HCT116 (cell line): ENCODE measurements around the gene DOCK4. TPM values are rescaled to one million over a fixed set of nuclear protein-coding genes. Genes with fewer than 3 reads are reported as not detected.

Experiments
- ATAC-seq: fragments of 200-7000 bp; cut with Tn5 transposase; 2 replicates; pipeline ENCODE4 v1.9.1; 2020; ENCODE audit warnings: mild to moderate bottlenecking, moderate library complexity
- BruUV-seq: library from RNA; stranded (reverse); fragments of 400-500 nt; replicated peaks from 2 replicates; lab custom pipeline; 2021; lab: Mats Ljungman, UMichigan
- CTCF ChIA-PET: fragments of 300-600 bp; sonication (Branson Sonifier 250); formaldehyde crosslinking; loops from one replicate; lab custom pipeline; 2021; ENCODE audit warnings: antibody characterized with exemption; lab: Charles Lee
- POLR2A ChIA-PET: fragments of 300-600, 350-600 bp; sonication (Branson Sonifier 250); formaldehyde crosslinking; loops from one replicate; lab custom pipeline; 2021; ENCODE audit warnings: antibody characterized with exemption; lab: Charles Lee
- RAD21 ChIA-PET, 2 experiments: fragments of 300-600 bp; sonication (Branson Sonifier 250); formaldehyde crosslinking; loops; one replicate each; lab custom pipeline; 2023; ENCODE audit warnings: low total read pairs in 2 of 2; ENCODE audit not compliant: uncharacterized antibody in 2 of 2, unreplicated experiment in 2 of 2, low non-redundant PET in 1 of 2; lab: Charles Lee
- DNase-seq: peaks from one replicate; pipeline ENCODE4 v3.0.0-alpha.2; 2010; ENCODE audit warnings: low read depth, low spot score
- H2AFZ ChIP-seq: fragments of 200-600 bp; shearing (Covaris generic), sonication (generic); 2 replicates; pipeline ENCODE4 v1.6.1; 2017; ENCODE audit warnings: low read depth, mixed run types, mixed read lengths, antibody characterized with exemption, low read length; ENCODE audit not compliant: poor library complexity, severe bottlenecking
- H3K27ac ChIP-seq: 2 replicates; pipeline ENCODE4 v1.5.1; 2012; ENCODE audit warnings: low read depth, low read length
- H3K27me3 ChIP-seq: fragments of 200-600 bp; sonication (generic); 2 replicates; pipeline ENCODE4 v1.6.1; 2016; ENCODE audit warnings: mixed run types, low read length, mixed read lengths; ENCODE audit not compliant: insufficient read depth
- H3K36me3 ChIP-seq, 2 experiments: fragments of 200-500 bp in 1 of 2; fragments of 200-600 bp in 1 of 2; sonication (Bioruptor generic) in 1 of 2; sonication (generic) in 1 of 2; 2 replicates each; pipeline versions ENCODE4 v1.5.1 to v1.6.1; 2014 to 2016; ENCODE audit warnings: low read length in 2 of 2, inconsistent platforms in 1 of 2, mixed read lengths in 1 of 2, mixed run types in 1 of 2; ENCODE audit not compliant: insufficient read depth in 2 of 2, control insufficient read depth in 1 of 2
- H3K4me1 ChIP-seq, 2 experiments: fragments of 200-600 bp in 1 of 2; sonication (generic) in 1 of 2; 2 replicates each; pipeline versions ENCODE4 v1.5.1 to v1.6.1; 2012 to 2017; ENCODE audit warnings: low read length in 2 of 2, inconsistent platforms in 1 of 2, mild to moderate bottlenecking in 1 of 2, mixed read lengths in 1 of 2, mixed run types in 1 of 2, moderate library complexity in 1 of 2; ENCODE audit not compliant: insufficient read depth in 2 of 2, control insufficient read depth in 1 of 2
- H3K4me2 ChIP-seq: fragments of 200-600 bp; sonication (generic); 2 replicates; pipeline ENCODE4 v1.6.1; 2017; ENCODE audit warnings: mixed run types, low read length, mixed read lengths
- H3K4me3 ChIP-seq, 2 experiments: fragments of 200-600 bp in 1 of 2; sonication (generic) in 1 of 2; replicated peaks in 1 of 2; 2 replicates each; pipeline ENCODE4 v1.5.1; 2011 to 2016; ENCODE audit warnings: low read length in 2 of 2, control low read depth in 1 of 2, low read depth in 1 of 2, mild to moderate bottlenecking in 1 of 2, mixed read lengths in 1 of 2, mixed run types in 1 of 2
- H3K79me2 ChIP-seq: fragments of 200-600 bp; sonication (generic); 2 replicates; pipeline ENCODE4 v1.6.1; 2017; ENCODE audit warnings: mild to moderate bottlenecking, mixed run types, low read length, moderate library complexity, mixed read lengths; ENCODE audit not compliant: insufficient read depth
- H3K9ac ChIP-seq: fragments of 200-600 bp; sonication (generic); 2 replicates; pipeline ENCODE4 v1.6.1; 2016; ENCODE audit warnings: low read length, mixed read lengths
- H3K9me2 ChIP-seq: fragments of 200-600 bp; sonication (generic), shearing (Covaris generic); 2 replicates; pipeline ENCODE4 v1.6.1; 2017; ENCODE audit warnings: mixed run types, mild to moderate bottlenecking, moderate library complexity; ENCODE audit not compliant: insufficient read depth
- H3K9me3 ChIP-seq, 2 experiments: fragments of 200-500 bp in 1 of 2; fragments of 200-600 bp in 1 of 2; sonication (Bioruptor generic) in 1 of 2; sonication (generic) in 1 of 2; 2 replicates each; pipeline ENCODE4 v1.6.1; 2014 to 2017; ENCODE audit warnings: low read length in 2 of 2, mixed read lengths in 2 of 2, inconsistent platforms in 1 of 2, low read depth in 1 of 2, mild to moderate bottlenecking in 1 of 2, mixed run types in 1 of 2, moderate library complexity in 1 of 2; ENCODE audit not compliant: control insufficient read depth in 1 of 2, insufficient read depth in 1 of 2
- H4K20me1 ChIP-seq: fragments of 200-600 bp; sonication (generic), shearing (Covaris generic); 2 replicates; pipeline ENCODE4 v1.6.1; 2017; ENCODE audit warnings: mixed run types, mild to moderate bottlenecking, moderate library complexity; ENCODE audit not compliant: insufficient read depth
- CBX3 ChIP-seq: IDR thresholded peaks from 2 replicates; pipeline ENCODE4 v1.6.1; 2012; ENCODE audit warnings: low read depth
- EGR1 ChIP-seq: IDR thresholded peaks from 2 replicates; pipeline ENCODE4 v1.6.1; 2012; ENCODE audit warnings: low read depth
- ELF1 ChIP-seq: IDR thresholded peaks from 2 replicates; pipeline ENCODE4 v1.6.1; 2012; ENCODE audit warnings: low read depth, borderline replicate concordance
- EZH2 ChIP-seq: fragments of 200-600 bp; sonication (generic); IDR thresholded peaks from 2 replicates; pipeline ENCODE4 v1.6.1; 2017; ENCODE audit warnings: antibody characterized with exemption, mixed run types
- EZH2phosphoT487 ChIP-seq: fragments of 200-600 bp; IDR thresholded peaks from 2 replicates; pipeline ENCODE4 v1.6.1; 2018; ENCODE audit warnings: antibody characterized with exemption, borderline replicate concordance
- JUND ChIP-seq: IDR thresholded peaks from 2 replicates; pipeline ENCODE4 v1.6.1; 2012
- POLR2A ChIP-seq: IDR thresholded peaks from 2 replicates; pipeline ENCODE4 v1.7.0; 2011; ENCODE audit warnings: borderline replicate concordance; ENCODE audit not compliant: insufficient read depth, insufficient read length; ENCODE audit errors: extremely low read depth
- RAD21 ChIP-seq: IDR thresholded peaks from 2 replicates; pipeline ENCODE4 v1.6.1; 2012; ENCODE audit warnings: low read depth, mild to moderate bottlenecking
- SIN3A ChIP-seq: IDR thresholded peaks from 2 replicates; pipeline ENCODE4 v1.6.1; 2012; ENCODE audit warnings: low read depth
- SRF ChIP-seq: IDR thresholded peaks from 2 replicates; pipeline ENCODE4 v1.6.1; 2012; ENCODE audit warnings: low read depth
- ZNF274 ChIP-seq: fragments of 200-500 bp; sonication (Bioruptor generic); IDR thresholded peaks from 2 replicates; pipeline ENCODE4 v1.6.1; 2014; ENCODE audit warnings: mild to moderate bottlenecking, low read depth, low read length, inconsistent platforms
- intact Hi-C: fragments of 100-400 bp; cut with micrococcal nuclease; formaldehyde crosslinking; loops from 2 replicates; pipeline ENCODE4 v1.10.0; 2022
- total RNA-seq: library from RNA; stranded (reverse); gene quantifications from one replicate; pipeline ENCODE4 v1.2.1, GENCODE V29; 2021; ENCODE audit not compliant: unreplicated experiment
- TF ChIP-seq, protein P1 (sequence below): IDR thresholded peaks from 2 replicates; pipeline ENCODE4 v1.6.1; 2011; ENCODE audit warnings: mild to moderate bottlenecking, low read length, moderate library complexity; ENCODE audit not compliant: insufficient replicate concordance; ENCODE audit errors: extremely low read depth
- TF ChIP-seq, protein P2 (sequence below): IDR thresholded peaks from 2 replicates; pipeline ENCODE4 v1.6.1; 2012; ENCODE audit warnings: low read depth
- TF ChIP-seq, protein P3 (sequence below): IDR thresholded peaks from 2 replicates; pipeline ENCODE4 v1.6.1; 2012

The DOCK4 gene
- total RNA-seq, 1 experiment from 2014 or later, result 2.2 TPM

DNA sequence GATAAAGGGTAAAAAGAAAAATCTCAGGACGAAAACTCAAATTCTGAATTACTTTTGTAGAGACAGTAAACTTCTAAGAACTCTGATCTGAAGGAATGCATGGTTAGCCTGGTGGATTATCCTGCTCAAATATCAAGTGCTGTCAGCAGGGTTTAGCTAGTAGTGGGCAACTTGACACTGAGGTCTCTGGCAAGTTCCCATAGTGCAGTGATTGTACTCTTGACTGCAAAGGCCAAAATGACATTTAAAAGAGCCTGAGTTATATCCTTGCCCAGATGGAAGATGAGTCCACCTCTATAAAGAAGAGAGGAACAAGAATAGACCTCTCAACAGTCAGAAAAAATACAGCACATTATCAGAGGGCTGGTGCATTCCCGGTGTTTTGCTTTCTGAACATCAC lies 339.4 kb downstream of the DOCK4 start:
- ChIA-PET RAD21 (no interaction called here), CTCF (interaction anchor here (1.3 kb wide), 1 partner anchor 12 kb away, joined by 4 read pairs; no protein-coding TSS in a partner anchor), POLR2A (no interaction called here)
- no peaks in the 10 kb centered on the region for H3K27me3 ChIP-seq
- no TSS peak for BruUV-seq
- H3K36me3 ChIP-seq, result no peaks in the 10 kb centered on the region
- H3K79me2 ChIP-seq, result no peaks in the 10 kb centered on the region
- H4K20me1 ChIP-seq, result no peaks in the 10 kb centered on the region
- no peak for DNase-seq
- H2AFZ ChIP-seq, result no peak overlapping the region
- no peaks in the 10 kb centered on the region for H3K9me3 ChIP-seq
- no peak overlapping the region for H3K4me3 ChIP-seq
- H3K27ac ChIP-seq, result no peak overlapping the region
- no peak overlapping the region for H3K4me2 ChIP-seq
- intact Hi-C loops, result no loop called here
- no peaks in the 10 kb centered on the region for H3K4me1 ChIP-seq
- H3K9ac ChIP-seq, result no peak overlapping the region
- TF ChIP-seq, protein P1, sequence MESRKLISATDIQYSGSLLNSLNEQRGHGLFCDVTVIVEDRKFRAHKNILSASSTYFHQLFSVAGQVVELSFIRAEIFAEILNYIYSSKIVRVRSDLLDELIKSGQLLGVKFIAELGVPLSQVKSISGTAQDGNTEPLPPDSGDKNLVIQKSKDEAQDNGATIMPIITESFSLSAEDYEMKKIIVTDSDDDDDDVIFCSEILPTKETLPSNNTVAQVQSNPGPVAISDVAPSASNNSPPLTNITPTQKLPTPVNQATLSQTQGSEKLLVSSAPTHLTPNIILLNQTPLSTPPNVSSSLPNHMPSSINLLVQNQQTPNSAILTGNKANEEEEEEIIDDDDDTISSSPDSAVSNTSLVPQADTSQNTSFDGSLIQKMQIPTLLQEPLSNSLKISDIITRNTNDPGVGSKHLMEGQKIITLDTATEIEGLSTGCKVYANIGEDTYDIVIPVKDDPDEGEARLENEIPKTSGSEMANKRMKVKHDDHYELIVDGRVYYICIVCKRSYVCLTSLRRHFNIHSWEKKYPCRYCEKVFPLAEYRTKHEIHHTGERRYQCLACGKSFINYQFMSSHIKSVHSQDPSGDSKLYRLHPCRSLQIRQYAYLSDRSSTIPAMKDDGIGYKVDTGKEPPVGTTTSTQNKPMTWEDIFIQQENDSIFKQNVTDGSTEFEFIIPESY, result no peak
- TF ChIP-seq SRF, result no peak
- TF ChIP-seq, protein P2, sequence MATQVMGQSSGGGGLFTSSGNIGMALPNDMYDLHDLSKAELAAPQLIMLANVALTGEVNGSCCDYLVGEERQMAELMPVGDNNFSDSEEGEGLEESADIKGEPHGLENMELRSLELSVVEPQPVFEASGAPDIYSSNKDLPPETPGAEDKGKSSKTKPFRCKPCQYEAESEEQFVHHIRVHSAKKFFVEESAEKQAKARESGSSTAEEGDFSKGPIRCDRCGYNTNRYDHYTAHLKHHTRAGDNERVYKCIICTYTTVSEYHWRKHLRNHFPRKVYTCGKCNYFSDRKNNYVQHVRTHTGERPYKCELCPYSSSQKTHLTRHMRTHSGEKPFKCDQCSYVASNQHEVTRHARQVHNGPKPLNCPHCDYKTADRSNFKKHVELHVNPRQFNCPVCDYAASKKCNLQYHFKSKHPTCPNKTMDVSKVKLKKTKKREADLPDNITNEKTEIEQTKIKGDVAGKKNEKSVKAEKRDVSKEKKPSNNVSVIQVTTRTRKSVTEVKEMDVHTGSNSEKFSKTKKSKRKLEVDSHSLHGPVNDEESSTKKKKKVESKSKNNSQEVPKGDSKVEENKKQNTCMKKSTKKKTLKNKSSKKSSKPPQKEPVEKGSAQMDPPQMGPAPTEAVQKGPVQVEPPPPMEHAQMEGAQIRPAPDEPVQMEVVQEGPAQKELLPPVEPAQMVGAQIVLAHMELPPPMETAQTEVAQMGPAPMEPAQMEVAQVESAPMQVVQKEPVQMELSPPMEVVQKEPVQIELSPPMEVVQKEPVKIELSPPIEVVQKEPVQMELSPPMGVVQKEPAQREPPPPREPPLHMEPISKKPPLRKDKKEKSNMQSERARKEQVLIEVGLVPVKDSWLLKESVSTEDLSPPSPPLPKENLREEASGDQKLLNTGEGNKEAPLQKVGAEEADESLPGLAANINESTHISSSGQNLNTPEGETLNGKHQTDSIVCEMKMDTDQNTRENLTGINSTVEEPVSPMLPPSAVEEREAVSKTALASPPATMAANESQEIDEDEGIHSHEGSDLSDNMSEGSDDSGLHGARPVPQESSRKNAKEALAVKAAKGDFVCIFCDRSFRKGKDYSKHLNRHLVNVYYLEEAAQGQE, result no peak
- TF ChIP-seq SIN3A, result no peak
- no peak for TF ChIP-seq ZNF274
- TF ChIP-seq, protein P3, sequence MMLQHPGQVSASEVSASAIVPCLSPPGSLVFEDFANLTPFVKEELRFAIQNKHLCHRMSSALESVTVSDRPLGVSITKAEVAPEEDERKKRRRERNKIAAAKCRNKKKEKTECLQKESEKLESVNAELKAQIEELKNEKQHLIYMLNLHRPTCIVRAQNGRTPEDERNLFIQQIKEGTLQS, result no peak
- TF ChIP-seq POLR2A, result no peak
- no peak for TF ChIP-seq RAD21
- no peak for TF ChIP-seq ELF1
- no peak for TF ChIP-seq CBX3
- no peak for TF ChIP-seq EZH2phosphoT487
- TF ChIP-seq EZH2, result no peak
- TF ChIP-seq JUND, result no peak
- no peak for TF ChIP-seq EGR1
- TF ChIP-seq, all 23 proteins: peak for 0
- H3K9me2 ChIP-seq, result no peaks in the 10 kb centered on the region
- no peak for ATAC-seq
